ENCODE data around the gene STBD1.

Gene STBD1

GRCh38 chr4:76296286-76296820 lies 10.2 kb upstream of the STBD1 start:
- DNase-seq: no peak
- Histone ChIP-seq H3K27me3 (no peaks in the 10 kb centered on the region), H3K4me1 (no peaks in the 10 kb centered on the region), H3K36me3 (no peaks in the 10 kb centered on the region), H3K4me3 (ENCODE audit: low read depth, low read length) (no peak overlapping the region), H3K9me3 (no peaks in the 10 kb centered on the region)
- no peak for TF ChIP-seq CTCF (IDR thresholded peaks at IDR 0.05; ENCODE audit: low read depth, low read length)

GRCh38 chr4:76298227-76298626 lies 8.3 kb upstream of the STBD1 start:
- 0 out of 2 replicates have a peak, but pooled peaks cover 2% of the 10 kb centered on the region for H3K4me1 ChIP-seq
- DNase-seq: no peak
- H3K4me3 ChIP-seq (ENCODE audit: low read depth, low read length): no peak overlapping the region
- no peak for TF ChIP-seq CTCF (IDR thresholded peaks at IDR 0.05; ENCODE audit: low read depth, low read length)
- H3K9me3 ChIP-seq: no peaks in the 10 kb centered on the region
- no peaks in the 10 kb centered on the region for H3K27me3 ChIP-seq
- no peaks in the 10 kb centered on the region for H3K36me3 ChIP-seq

GRCh38 chr4:76300012-76300411 lies 6.5 kb upstream of the STBD1 start:
- no peak for DNase-seq

GRCh38 chr4:76301068-76301774 lies 5.3 kb upstream of the STBD1 start:
- Histone ChIP-seq H3K9me3 (no peaks in the 10 kb centered on the region), H3K36me3 (no peaks in the 10 kb centered on the region), H3K4me3 (ENCODE audit: low read depth, low read length) (no peak overlapping the region), H3K4me1 (0 out of 2 replicates have a peak, but pooled peaks cover 2% of the 10 kb centered on the region), H3K27me3 (no peaks in the 10 kb centered on the region; the same call in 1 of the 2 replicates)
- no peak for TF ChIP-seq CTCF (IDR thresholded peaks at IDR 0.05; ENCODE audit: low read depth, low read length)
- no peak for DNase-seq

More at GRCh38 chr4:76300012-76300411, 6.5 kb upstream of the STBD1 start:
- no peak for TF ChIP-seq CTCF (IDR thresholded peaks at IDR 0.05; ENCODE audit: low read depth, low read length)
- Histone ChIP-seq H3K4me1 (0 out of 2 replicates have a peak, but pooled peaks cover 2% of the 10 kb centered on the region), H3K9me3 (no peaks in the 10 kb centered on the region), H3K4me3 (ENCODE audit: low read depth, low read length) (no peak overlapping the region), H3K36me3 (no peaks in the 10 kb centered on the region), H3K27me3 (no peaks in the 10 kb centered on the region)

- TF ChIP-seq CTCF (IDR thresholded peaks at IDR 0.05; ENCODE audit: low read depth, low read length): no peak
- Histone ChIP-seq H3K27me3 (no peaks in the 10 kb centered on the region; the same call in 1 of the 2 replicates), H3K4me3 (ENCODE audit: low read depth, low read length) (no peak overlapping the region), H3K4me1 (0 out of 2 replicates have a peak, but pooled peaks cover 2% of the 10 kb centered on the region), H3K9me3 (no peaks in the 10 kb centered on the region), H3K36me3 (no peaks in the 10 kb centered on the region)
- no peak for DNase-seq
Measured at GRCh38 chr4:76301775-76302162, 4.8 kb upstream of the STBD1 start.

GRCh38 chr4:76302826-76303438 lies 3.6 kb upstream of the STBD1 start:
- TF ChIP-seq CTCF (IDR thresholded peaks at IDR 0.05; ENCODE audit: low read depth, low read length): no peak
- H3K36me3 ChIP-seq: no peaks in the 10 kb centered on the region
- H3K9me3 ChIP-seq: no peaks in the 10 kb centered on the region
- H3K4me3 ChIP-seq (ENCODE audit: low read depth, low read length): no peak overlapping the region
- no peaks in the 10 kb centered on the region; the same call in 1 of the 2 replicates for H3K27me3 ChIP-seq
- peaks cover 2% of the 10 kb centered on the region; the same call in 1 of the 2 replicates for H3K4me1 ChIP-seq
- no peak for DNase-seq

Measured in BE2C (cell line).